HG03280 (cell line): ENCODE measurements around the gene SERPINC1.
"Not testable (repeated sequence)": the region's sequence is repeated elsewhere in the genome, so short reads cannot be mapped to it uniquely, and the experiment has no call there.

Source experiments
- ATAC-seq: cut with Tn5 transposase; IDR thresholded peaks from one replicate; pipeline ENCODE4 v1.9.1; 2021; ENCODE audit warnings: mild to moderate bottlenecking, moderate library complexity; ENCODE audit not compliant: unreplicated experiment

The SERPINC1 gene

GRCh38 chr1:173893611-173894010 is 23.5 kb downstream of the SERPINC1 start:
- ATAC-seq = no peak

GRCh38 chr1:173889885-173890284 is 27.2 kb downstream of the SERPINC1 start:
- ATAC-seq = no peak

GRCh38 chr1:173888749-173889148 is 28.4 kb downstream of the SERPINC1 start:
- no peak for ATAC-seq

GRCh38 chr1:173887627-173888026 is 29.5 kb downstream of the SERPINC1 start:
- ATAC-seq = no peak

- no peak for ATAC-seq
These were observed 30.1 kb downstream of the SERPINC1 start for GRCh38 chr1:173886746-173887611.

GRCh38 chr1:173884701-173885100 is 32.4 kb downstream of the SERPINC1 start:
- no peak for ATAC-seq

GRCh38 chr1:173881117-173881516 is 36.0 kb downstream of the SERPINC1 start:
- ATAC-seq = not testable (repeated sequence)

- ATAC-seq = no peak
These were observed 38.9 kb downstream of the SERPINC1 start for GRCh38 chr1:173878251-173878650.

- ATAC-seq = no peak
These were observed 40.4 kb downstream of the SERPINC1 start for GRCh38 chr1:173876732-173877131.

GRCh38 chr1:173871500-173871899 is 45.6 kb downstream of the SERPINC1 start:
- no peak for ATAC-seq

- no peak for ATAC-seq
These were observed 46.0 kb downstream of the SERPINC1 start for GRCh38 chr1:173871091-173871490.

GRCh38 chr1:173870252-173871075 is 46.7 kb downstream of the SERPINC1 start:
- no peak for ATAC-seq

- no peak for ATAC-seq
These were observed 48.1 kb downstream of the SERPINC1 start for GRCh38 chr1:173869021-173869359.

- ATAC-seq = peak; percentile 54
These were observed 48.7 kb downstream of the SERPINC1 start, which contains the start of gene ZBTB37 for GRCh38 chr1:173868266-173869020. TSS of gene ZBTB37 (plus strand) at chr1:173868380. CDS start at chr1:173870226, 1,846 bp downstream.

GRCh38 chr1:173867753-173868265 is 49.3 kb downstream of the SERPINC1 start, which contains the start of gene GAS5:
TSS of gene GAS5 (minus strand) at chr1:173867989.
- ATAC-seq = peak; percentile 76

GRCh38 chr1:173867141-173867752 is 49.9 kb downstream of the SERPINC1 start:
- ATAC-seq = no peak

- ATAC-seq = no peak
These were observed 50.6 kb downstream of the SERPINC1 start for GRCh38 chr1:173866413-173867115.

GRCh38 chr1:173865468-173866164 is 51.5 kb downstream of the SERPINC1 start:
- no peak for ATAC-seq
